AG04450 (cell line): ENCODE results near the gene RDM1. TPM values are rescaled to one million over a fixed set of nuclear protein-coding genes. Genes with fewer than 3 reads are reported as not detected.

Experiments
- CTCF ChIA-PET: fragments of 300-600, 350-600 bp; formaldehyde crosslinking; extraction: SDS; loops from one replicate; lab custom pipeline; 2022; ENCODE audit warnings: antibody characterized with exemption, inconsistent platforms; lab: Charles Lee
- POLR2A ChIA-PET: fragments of 350-600 bp; formaldehyde crosslinking; extraction: SDS; loops from one replicate; lab custom pipeline; 2021; ENCODE audit warnings: antibody characterized with exemption, inconsistent platforms; lab: Yijun Ruan, JAX
- DNase-seq: peaks from one replicate; pipeline ENCODE4 v3.0.0-alpha.2; 2011; ENCODE audit warnings: low read depth, low spot score
- H3K27ac ChIP-seq: one replicate; pipeline ENCODE4 v1.5.1; 2012; ENCODE audit warnings: low read depth, low read length, control low read depth
- H3K27me3 ChIP-seq: one replicate; pipeline ENCODE4 v1.6.0; 2012; ENCODE audit warnings: low read length; ENCODE audit not compliant: control insufficient read depth, insufficient read depth
- H3K4me3 ChIP-seq: 2 replicates; pipeline ENCODE4 v1.5.1; 2011; ENCODE audit warnings: mild to moderate bottlenecking, low read depth, low read length, control low read depth
- H3K9me3 ChIP-seq: 2 replicates; pipeline ENCODE4 v1.5.1; 2012; ENCODE audit warnings: low read length; ENCODE audit not compliant: control insufficient read depth, insufficient read depth
- CTCF ChIP-seq: IDR thresholded peaks from 2 replicates; pipeline ENCODE4 v1.5.1; 2011; ENCODE audit warnings: low read depth, low read length, control low read depth, inconsistent platforms
- polyA minus RNA-seq: library from RNA; depleted of rRNA, polyadenylated mRNA; stranded (reverse); fragments of >200 nt; gene quantifications from 2 replicates; pipeline ENCODE4 v1.2.3, GENCODE V29; 2011; rRNA and poly(A)+ RNA removed
- polyA plus RNA-seq: library from polyadenylated mRNA; depleted of rRNA; stranded (reverse); fragments of >200 nt; gene quantifications from 2 replicates; pipeline ENCODE4 v1.2.3, GENCODE V29; 2011; rRNA removed

RDM1 gene
- polyA plus RNA-seq, result not detected in 2 replicates
- polyA minus RNA-seq, result not detected in 2 replicates

GRCh38 chr17:35930211-35931065, at the start of gene RDM1:
RDM1 (minus strand) TSS chr17:35930773; CDS start chr17:35930727, 46 bp downstream.
- peaks cover 3% of the 10 kb centered on the region; the same call in 1 of the 2 replicates for H3K9me3 ChIP-seq
- no peak for TF ChIP-seq CTCF
- H3K27me3 ChIP-seq, result no peaks in the 10 kb centered on the region
- peak; percentile 8 for DNase-seq
- H3K4me3 ChIP-seq, result peak within 1 kb of the TSS; percentile 53
- CTCF ChIA-PET, result no interaction called here
- POLR2A ChIA-PET, result no interaction called here
- no peak within 1 kb of the TSS for H3K27ac ChIP-seq

- Histone ChIP-seq H3K27me3 (no peaks in the 10 kb centered on the region), H3K9me3 (no peaks in the 10 kb centered on the region), H3K27ac (no peak overlapping the region), H3K4me3 (no peak overlapping the region)
- POLR2A ChIA-PET, result no interaction called here
- CTCF ChIA-PET, result interaction anchor here (2.1 kb wide), 1 partner anchor 9 kb away, joined by 8 read pairs; no protein-coding TSS in a partner anchor
- DNase-seq, result no peak
- TF ChIP-seq CTCF, result no peak
Observed at GRCh38 chr17:35978346-35978745, 47.8 kb upstream of the RDM1 start.

GRCh38 chr17:35977509-35977908, 46.9 kb upstream of the RDM1 start:
- Histone ChIP-seq H3K27me3 (no peaks in the 10 kb centered on the region), H3K9me3 (no peaks in the 10 kb centered on the region), H3K27ac (no peak overlapping the region), H3K4me3 (no peak overlapping the region)
- ChIA-PET CTCF (interaction anchor here (2.1 kb wide), 1 partner anchor 8 kb away, joined by 8 read pairs; no protein-coding TSS in a partner anchor), POLR2A (no interaction called here)
- TF ChIP-seq CTCF, result no peak
- no peak for DNase-seq

GRCh38 chr17:35973333-35974260, 43.0 kb upstream of the RDM1 start:
- Histone ChIP-seq H3K9me3 (no peaks in the 10 kb centered on the region), H3K27me3 (no peaks in the 10 kb centered on the region), H3K4me3 (no peak overlapping the region), H3K27ac (no peak overlapping the region)
- POLR2A ChIA-PET, result no interaction called here
- CTCF ChIA-PET, result interaction anchor here (0.7 to 5.9 kb wide), 2 partner anchors 99 to 174 kb away, joined by 3 to 111 read pairs; no protein-coding TSS in a partner anchor
- TF ChIP-seq CTCF, result no peak
- no peak for DNase-seq
